Adrenal gland (tissue), 19 donors: ENCODE results near the gene GDF10. TPM values are rescaled to one million over a fixed set of nuclear protein-coding genes. Genes with fewer than 3 reads are reported as not detected.

Experiments
- DNase-seq, 7 donors: peaks; one replicate each; pipeline ENCODE4 v3.0.0-alpha.2; 2019 to 2020
- H3K27ac ChIP-seq, 5 donors: fragments of 200-600 bp; sonication (generic) in 4 of 5; 1 replicate in 3 of 5; 2 replicates in 2 of 5; pipeline versions ENCODE4 v1.5.1 to v1.8.0; 2016 to 2020; ENCODE audit warnings: mild to moderate bottlenecking in 1 of 5
- H3K27me3 ChIP-seq: fragments of 200-600 bp; 2 replicates; pipeline ENCODE4 v1.8.0; 2021
- H3K36me3 ChIP-seq, 2 donors: fragments of 200-600 bp; replicated peaks in 1 of 2; 1 replicate in 1 of 2; 2 replicates in 1 of 2; pipeline versions ENCODE4 v1.5.1 to v1.8.0; 2018 to 2022
- H3K4me1 ChIP-seq, 2 donors: fragments of 200-600 bp; replicated peaks in 1 of 2; 1 replicate in 1 of 2; 2 replicates in 1 of 2; pipeline versions ENCODE4 v1.5.1 to v1.8.0; 2018 to 2021
- H3K4me3 ChIP-seq, 4 donors: fragments of 200-600 bp; sonication (generic) in 3 of 4; one replicate each; pipeline ENCODE4 v1.5.1; 2016 to 2018
- H3K9me3 ChIP-seq, 3 donors: fragments of 200-600 bp; sonication (generic) in 1 of 3; replicated peaks in 1 of 3; 1 replicate in 2 of 3; 2 replicates in 1 of 3; pipeline versions ENCODE4 v1.5.1 to v1.8.0; 2016 to 2021
- POLR2A ChIP-seq, 2 donors: fragments of 450-650 bp; IDR thresholded peaks; one replicate each; pipeline ENCODE4 v1.6.1; 2017; ENCODE audit warnings: antibody characterized with exemption in 2 of 2, mild to moderate bottlenecking in 2 of 2, moderate library complexity in 1 of 2
- WGBS, 4 donors: extraction: QIAGEN DNeasy Blood & Tissue Kit in 2 of 4; methylation state at CpG; one replicate each; pipeline versions ENCODE4 v1.1.5 to v1.1.7; 2013 to 2017; 5-methylcytosine and 5-hydroxymethylcytosine counted together
- intact Hi-C, 2 donors: fragments of 100-400 bp; cut with DNase I; formaldehyde crosslinking; loops; one replicate each; pipeline versions ENCODE4 v1.14.1 to v1.15.0; 2022 to 2023
- long read RNA-seq, 10 donors: library from polyadenylated mRNA in 3 of 10; unstranded in 2 of 10; stranded (forward) in 1 of 10; transcript quantifications; one replicate each; pipeline ENCODE4 v2.0.0 and lab custom pipeline, GENCODE V29; 2021 to 2026
- polyA plus RNA-seq, 3 donors: library from polyadenylated mRNA; stranded (reverse); fragments of 200-250 nt in 2 of 3; fragments of 350-450 nt in 1 of 3; fragmentation: Illumina TruSeq in 1 of 3; extraction: RNeasy Lipid Tissue Mini Kit (QIAGEN cat#74804) in 1 of 3; gene quantifications; one replicate each; pipeline ENCODE4 v1.2.3, GENCODE V29; 2013 to 2014
- total RNA-seq, 9 donors: library from RNA; depleted of rRNA in 4 of 9; stranded (reverse); fragments of >200 nt in 4 of 9; fragments of 120-200 nt in 1 of 9; fragmentation: NEBNext Ultra II Directional in 1 of 9; extraction: Animal tissue kit (Norgen Biotek cat#: 25700) in 1 of 9; gene quantifications; one replicate each; pipeline versions ENCODE4 v1.1.0 to v1.2.4, GENCODE V29; 2013 to 2023
- TF ChIP-seq, protein P1 (sequence below), 6 experiments: fragments of 450-650 bp in 4 of 6; fragments of 200-600 bp in 2 of 6; sonication (generic) in 1 of 6; IDR thresholded peaks; 1 replicate in 5 of 6; 2 replicates in 1 of 6; pipeline versions ENCODE4 v1.5.1 to v1.8.0; 2016 to 2021; ENCODE audit warnings: antibody characterized with exemption in 6 of 6, mild to moderate bottlenecking in 2 of 6, moderate library complexity in 1 of 6
- donor health status: healthy with polysubstance abuse.
- donor health status: Bipolar disorder and iron deficiency.
- donor health status: DM: yes; HTN: yes; CAD: no.
- donor health status: DM: no; HTN: no; CAD: no.
- donor health status: DM: no; HTN: no; CAD: no.
- donor health status: DM: yes; HTN: yes; CAD: no.

Gene GDF10, protein sequence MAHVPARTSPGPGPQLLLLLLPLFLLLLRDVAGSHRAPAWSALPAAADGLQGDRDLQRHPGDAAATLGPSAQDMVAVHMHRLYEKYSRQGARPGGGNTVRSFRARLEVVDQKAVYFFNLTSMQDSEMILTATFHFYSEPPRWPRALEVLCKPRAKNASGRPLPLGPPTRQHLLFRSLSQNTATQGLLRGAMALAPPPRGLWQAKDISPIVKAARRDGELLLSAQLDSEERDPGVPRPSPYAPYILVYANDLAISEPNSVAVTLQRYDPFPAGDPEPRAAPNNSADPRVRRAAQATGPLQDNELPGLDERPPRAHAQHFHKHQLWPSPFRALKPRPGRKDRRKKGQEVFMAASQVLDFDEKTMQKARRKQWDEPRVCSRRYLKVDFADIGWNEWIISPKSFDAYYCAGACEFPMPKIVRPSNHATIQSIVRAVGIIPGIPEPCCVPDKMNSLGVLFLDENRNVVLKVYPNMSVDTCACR
- total RNA-seq (1 to 10 TPM in 5 of 9 donors, under 1 TPM in 3, not detected in 1; 0.06 to 8.5 (median 2.5) TPM), polyA plus RNA-seq (1 to 10 TPM in 1 of 3 donors, under 1 TPM in 2; 0.64 to 1.2 (median 0.94) TPM)
- long read RNA-seq, donor 1, result 0 reads
- long read RNA-seq, donor 2, result 0 reads
- long read RNA-seq, donor 3, result 0 reads
- long read RNA-seq, donor 4, result 0 reads
- long read RNA-seq, donor 5, partial matches to known transcripts, result 0 of 3 reads
- long read RNA-seq, donor 5, other reads (novel, unspliced or antisense), result 0 of 3 reads
- long read RNA-seq, donor 6, partial matches to known transcripts, result 0 of 1 reads
- long read RNA-seq, donor 6, other reads (novel, unspliced or antisense), result 0 of 1 reads
- long read RNA-seq, donor 7, result 0 reads
- long read RNA-seq, donor 8, result 0 reads
- long read RNA-seq, donor 9, result 0 reads
- long read RNA-seq, donor 10, result 0 reads

DNA sequence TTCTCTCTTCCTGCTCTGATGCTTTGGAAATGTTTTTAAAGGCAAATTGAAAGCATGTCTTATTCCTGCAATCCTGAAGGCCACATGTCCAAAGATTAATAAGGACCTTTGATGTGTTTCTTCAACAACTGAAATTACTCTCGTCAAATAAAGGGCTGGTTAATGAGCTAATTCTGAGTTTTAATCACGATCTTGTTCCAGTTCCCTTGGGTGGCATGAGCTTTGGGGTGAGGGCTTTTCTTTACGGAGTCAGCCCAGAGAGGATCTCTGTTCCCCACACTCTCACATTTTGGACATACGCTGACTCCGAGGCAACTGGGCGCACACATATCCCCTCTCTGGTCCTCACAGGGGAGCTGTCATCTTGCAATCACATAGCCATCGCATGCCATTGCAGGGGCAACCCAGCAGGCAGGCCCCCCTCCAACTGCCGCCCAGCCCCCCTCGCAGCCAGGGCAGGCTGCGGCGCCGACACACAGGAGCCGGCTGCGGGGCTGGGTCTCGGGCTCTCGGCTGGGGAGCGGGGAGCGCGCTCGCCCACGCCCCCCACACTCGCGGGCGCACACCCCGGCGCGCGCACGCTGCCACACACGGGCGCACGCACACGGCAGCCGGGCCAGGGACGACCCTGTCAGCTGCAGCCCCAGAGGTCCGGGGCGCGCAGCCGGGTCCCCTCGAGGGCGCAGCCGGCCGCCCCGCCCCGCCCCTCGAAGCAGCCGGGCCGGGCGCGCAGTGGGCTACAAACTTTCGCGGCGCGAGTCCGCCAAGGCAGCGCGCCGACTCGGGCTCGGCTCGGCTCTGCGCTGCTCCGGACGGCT, at the start of gene GDF10:
Gene GDF10 (plus strand): TSS at position 587 of the 818 bp plus-strand sequence. CDS start 455 bp downstream, outside the sequence.
- intact Hi-C loops, result no loop called here
- peak within 1 kb of the TSS in 1 of 4 donors; percentile 54 for H3K4me3 ChIP-seq
- WGBS, 4 donors, result 5 to 30% (median 17%) methylated on average over 6 to 64 of the region's 64 CpGs

DNA sequence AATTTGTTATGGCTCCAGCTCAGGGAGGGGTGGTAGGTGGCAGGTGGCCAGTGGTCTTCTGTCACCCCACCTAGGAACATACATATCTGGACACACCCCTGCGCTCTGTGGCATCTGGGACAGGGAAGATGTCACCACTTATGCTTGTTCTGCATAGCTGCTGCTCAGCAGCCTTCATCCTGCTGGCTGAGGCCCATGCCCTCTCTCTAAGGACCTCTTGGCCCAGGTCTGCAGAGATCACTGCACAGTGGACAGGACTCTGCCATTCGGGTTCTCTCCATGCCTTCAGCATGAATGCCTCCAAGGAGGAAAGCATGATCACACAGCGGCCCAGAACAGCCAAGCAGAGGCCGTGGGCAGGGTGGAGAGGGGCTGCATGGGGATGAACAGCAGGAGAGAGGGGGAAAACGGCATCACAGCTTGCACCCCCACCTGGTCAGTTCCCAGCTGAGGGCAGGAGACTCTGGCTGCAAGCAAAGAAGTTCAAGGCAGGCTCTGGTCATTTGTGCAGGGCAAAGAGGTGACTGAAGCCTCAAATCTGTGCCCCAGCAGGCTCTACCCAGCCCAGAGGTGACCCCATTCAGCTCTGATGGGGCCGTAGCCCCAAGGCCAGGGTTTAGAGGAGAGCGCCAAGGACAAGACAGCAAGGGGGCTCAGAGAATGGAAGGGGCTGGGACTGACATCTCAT, 47.8 kb upstream of the GDF10 start:
- Histone ChIP-seq H3K4me3 (no peak overlapping the region), H3K9me3 (no peaks in the 10 kb centered on the region), H3K4me1 (no peaks in the 10 kb centered on the region), H3K27me3 (no peaks in the 10 kb centered on the region), H3K36me3 (no peaks in the 10 kb centered on the region), H3K27ac (no peak overlapping the region)
- WGBS, 4 donors, result 76 to 83% (median 79%) methylated on average over 6 to 7 of the region's 7 CpGs
- peak in 1 of 7 donors; percentile 39 for DNase-seq
- no peak for TF ChIP-seq POLR2A (IDR thresholded peaks at IDR 0.05)
- TF ChIP-seq, protein P1, sequence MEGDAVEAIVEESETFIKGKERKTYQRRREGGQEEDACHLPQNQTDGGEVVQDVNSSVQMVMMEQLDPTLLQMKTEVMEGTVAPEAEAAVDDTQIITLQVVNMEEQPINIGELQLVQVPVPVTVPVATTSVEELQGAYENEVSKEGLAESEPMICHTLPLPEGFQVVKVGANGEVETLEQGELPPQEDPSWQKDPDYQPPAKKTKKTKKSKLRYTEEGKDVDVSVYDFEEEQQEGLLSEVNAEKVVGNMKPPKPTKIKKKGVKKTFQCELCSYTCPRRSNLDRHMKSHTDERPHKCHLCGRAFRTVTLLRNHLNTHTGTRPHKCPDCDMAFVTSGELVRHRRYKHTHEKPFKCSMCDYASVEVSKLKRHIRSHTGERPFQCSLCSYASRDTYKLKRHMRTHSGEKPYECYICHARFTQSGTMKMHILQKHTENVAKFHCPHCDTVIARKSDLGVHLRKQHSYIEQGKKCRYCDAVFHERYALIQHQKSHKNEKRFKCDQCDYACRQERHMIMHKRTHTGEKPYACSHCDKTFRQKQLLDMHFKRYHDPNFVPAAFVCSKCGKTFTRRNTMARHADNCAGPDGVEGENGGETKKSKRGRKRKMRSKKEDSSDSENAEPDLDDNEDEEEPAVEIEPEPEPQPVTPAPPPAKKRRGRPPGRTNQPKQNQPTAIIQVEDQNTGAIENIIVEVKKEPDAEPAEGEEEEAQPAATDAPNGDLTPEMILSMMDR (IDR thresholded peaks at IDR 0.05), result no peak
- intact Hi-C loops, result no loop called here

More for the DNA sequence above, at the start of gene GDF10:
- Histone ChIP-seq H3K27me3 (peaks cover 15% of the 10 kb centered on the region), H3K36me3 (no peaks in the 10 kb centered on the region), H3K27ac (no peak within 1 kb of the TSS), H3K4me1 (peaks cover 3 to 9% of the 10 kb centered on the region in 2 donors), H3K9me3 (no peaks in the 10 kb centered on the region)
- no peak for DNase-seq
- TF ChIP-seq, protein P1 (IDR thresholded peaks at IDR 0.05), result no peak
- TF ChIP-seq POLR2A (IDR thresholded peaks at IDR 0.05), result no peak

DNA sequence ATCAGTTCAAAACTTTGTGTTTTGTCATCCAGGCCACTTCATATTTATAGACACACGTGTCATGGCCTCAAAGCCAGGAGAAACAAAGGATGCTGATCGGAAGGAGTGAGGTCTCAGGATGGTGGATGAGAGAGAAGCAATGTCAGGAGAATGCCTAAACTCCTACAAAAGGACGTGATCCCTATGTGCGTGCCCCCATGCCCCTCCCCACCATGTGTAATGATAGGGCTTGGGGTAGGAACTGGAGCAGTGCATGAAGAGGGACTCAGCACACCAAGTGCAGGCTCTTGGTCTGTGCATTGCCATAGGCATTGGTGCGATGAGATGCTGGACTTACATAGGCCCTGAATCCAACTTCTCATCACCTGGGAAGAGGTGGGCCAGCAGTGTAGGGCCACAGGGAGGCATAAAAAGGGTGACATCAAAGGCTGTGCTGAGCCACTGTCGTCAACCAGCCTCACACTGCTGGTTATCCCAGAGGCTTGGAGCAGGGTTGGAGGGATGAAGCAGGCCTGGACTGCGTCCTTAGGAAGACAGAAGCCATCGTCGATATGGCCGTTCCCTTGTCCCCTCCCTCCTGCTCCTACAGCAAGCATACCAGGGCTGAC, 46.9 kb upstream of the GDF10 start:
- no peak overlapping the region for H3K4me3 ChIP-seq
- H3K4me1 ChIP-seq, result no peaks in the 10 kb centered on the region
- no peaks in the 10 kb centered on the region for H3K9me3 ChIP-seq
- no peak overlapping the region for H3K27ac ChIP-seq
- H3K27me3 ChIP-seq, result no peaks in the 10 kb centered on the region
- intact Hi-C loops, result no loop called here
- peak in 1 of 7 donors; percentile 37 for DNase-seq
- H3K36me3 ChIP-seq, result no peaks in the 10 kb centered on the region
- 79 to 92% (median 90%) methylated on average over 5 to 10 of the region's 10 CpGs for whole genome bisulfite sequencing, 4 donors
- no peak for TF ChIP-seq POLR2A (IDR thresholded peaks at IDR 0.05)
- TF ChIP-seq, protein P1 (IDR thresholded peaks at IDR 0.05), result no peak
